Lower lobe of right lung (tissue), 2 donors: ENCODE measurements around the gene GRAMD1B. TPM values are rescaled to one million over a fixed set of nuclear protein-coding genes. Genes with fewer than 3 reads are reported as not detected.
A peak's percentile ranks its signal among the peaks of the same experiment; 100 is the strongest.
"Not testable (repeated sequence)": the region's sequence is repeated elsewhere in the genome, so short reads cannot be mapped to it uniquely, and the experiment has no call there.

ENCODE experiments used
- ATAC-seq, 2 donors: fragments of 200-7000 bp; cut with Tn5 transposase; one replicate each; pipeline ENCODE4 v1.9.1; 2020 to 2022; ENCODE audit warnings: mild to moderate bottlenecking in 2 of 2, moderate library complexity in 2 of 2
- DNase-seq: peaks from one replicate; pipeline ENCODE4 v3.0.0-alpha.2; 2020
- H3K27ac ChIP-seq: fragments of 200-600 bp; one replicate; pipeline ENCODE4 v1.8.0; 2022
- H3K27me3 ChIP-seq: fragments of 200-600 bp; one replicate; pipeline ENCODE4 v1.8.0; 2022; ENCODE audit warnings: low read depth
- H3K36me3 ChIP-seq: fragments of 200-600 bp; one replicate; pipeline ENCODE4 v1.8.0; 2022; ENCODE audit warnings: mild to moderate bottlenecking
- H3K4me1 ChIP-seq: fragments of 200-600 bp; one replicate; pipeline ENCODE4 v1.8.0; 2022
- H3K4me3 ChIP-seq: fragments of 200-600 bp; one replicate; pipeline ENCODE4 v1.8.0; 2022; ENCODE audit warnings: mild to moderate bottlenecking
- H3K9me3 ChIP-seq: fragments of 200-600 bp; one replicate; pipeline ENCODE4 v1.8.0; 2022
- intact Hi-C: fragments of 100-400 bp; cut with DNase I; formaldehyde crosslinking; loops from one replicate; pipeline ENCODE4 v1.11.0; 2022
- total RNA-seq: library from RNA; stranded (reverse); fragmentation: NEBNext Ultra II Directional; extraction: Animal tissue kit (Norgen Biotek cat#: 25700); gene quantifications from one replicate; pipeline ENCODE4 v1.2.1, GENCODE V29; 2021
- TF ChIP-seq, protein P1 (sequence below): fragments of 200-600 bp; IDR thresholded peaks from one replicate; pipeline ENCODE4 v1.8.0; 2022; ENCODE audit warnings: antibody characterized with exemption, mild to moderate bottlenecking
- donor health status: DM: no; HTN: yes; CAD: no; lungs with severe emphysema.

Gene GRAMD1B
- total RNA-seq, 1 donor from 2014 or later, result 9.9 TPM

DNA sequence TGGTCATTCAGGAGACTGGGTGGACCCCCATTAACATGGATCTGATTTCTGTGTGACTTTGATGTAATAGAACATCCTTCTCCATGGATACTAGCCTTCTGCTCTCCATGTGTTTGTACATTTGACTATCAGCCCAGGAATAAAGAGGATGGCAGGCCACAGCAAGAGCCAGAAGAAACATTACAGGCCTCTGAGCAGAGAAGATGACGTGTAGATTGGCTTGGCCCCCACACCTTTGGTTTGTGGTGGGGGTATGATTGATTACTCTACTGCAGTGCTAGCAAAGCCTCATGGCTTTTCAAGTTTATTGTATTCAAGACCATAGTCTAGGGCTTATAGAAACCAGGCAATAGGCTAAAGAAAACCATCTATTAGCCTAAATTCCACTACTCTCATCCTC, 77.0 kb downstream of the GRAMD1B start:
- Histone ChIP-seq H3K4me1 (no peaks in the 10 kb centered on the region), H3K4me3 (no peak overlapping the region), H3K27ac (no peak overlapping the region), H3K9me3 (no peaks in the 10 kb centered on the region), H3K36me3 (no peaks in the 10 kb centered on the region), H3K27me3 (no peaks in the 10 kb centered on the region)
- DNase-seq (no peak), ATAC-seq (no peak)
- TF ChIP-seq, protein P1, sequence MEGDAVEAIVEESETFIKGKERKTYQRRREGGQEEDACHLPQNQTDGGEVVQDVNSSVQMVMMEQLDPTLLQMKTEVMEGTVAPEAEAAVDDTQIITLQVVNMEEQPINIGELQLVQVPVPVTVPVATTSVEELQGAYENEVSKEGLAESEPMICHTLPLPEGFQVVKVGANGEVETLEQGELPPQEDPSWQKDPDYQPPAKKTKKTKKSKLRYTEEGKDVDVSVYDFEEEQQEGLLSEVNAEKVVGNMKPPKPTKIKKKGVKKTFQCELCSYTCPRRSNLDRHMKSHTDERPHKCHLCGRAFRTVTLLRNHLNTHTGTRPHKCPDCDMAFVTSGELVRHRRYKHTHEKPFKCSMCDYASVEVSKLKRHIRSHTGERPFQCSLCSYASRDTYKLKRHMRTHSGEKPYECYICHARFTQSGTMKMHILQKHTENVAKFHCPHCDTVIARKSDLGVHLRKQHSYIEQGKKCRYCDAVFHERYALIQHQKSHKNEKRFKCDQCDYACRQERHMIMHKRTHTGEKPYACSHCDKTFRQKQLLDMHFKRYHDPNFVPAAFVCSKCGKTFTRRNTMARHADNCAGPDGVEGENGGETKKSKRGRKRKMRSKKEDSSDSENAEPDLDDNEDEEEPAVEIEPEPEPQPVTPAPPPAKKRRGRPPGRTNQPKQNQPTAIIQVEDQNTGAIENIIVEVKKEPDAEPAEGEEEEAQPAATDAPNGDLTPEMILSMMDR, result no peak
- intact Hi-C loops, result no loop called here

- H3K4me3 ChIP-seq, result no peak overlapping the region
- H3K9me3 ChIP-seq, result no peaks in the 10 kb centered on the region
- no peaks in the 10 kb centered on the region for H3K27me3 ChIP-seq
- no peaks in the 10 kb centered on the region for H3K36me3 ChIP-seq
- TF ChIP-seq, protein P1, result no peak
- intact Hi-C loops, result no loop called here
- H3K4me1 ChIP-seq, result no peaks in the 10 kb centered on the region
- ATAC-seq, result peak in 1 of 2 donors; percentile 14
- DNase-seq, result no peak
- no peak overlapping the region for H3K27ac ChIP-seq
Measured at GRCh38 chr11:123509737-123510578, 79.9 kb downstream of the GRAMD1B start.

DNA sequence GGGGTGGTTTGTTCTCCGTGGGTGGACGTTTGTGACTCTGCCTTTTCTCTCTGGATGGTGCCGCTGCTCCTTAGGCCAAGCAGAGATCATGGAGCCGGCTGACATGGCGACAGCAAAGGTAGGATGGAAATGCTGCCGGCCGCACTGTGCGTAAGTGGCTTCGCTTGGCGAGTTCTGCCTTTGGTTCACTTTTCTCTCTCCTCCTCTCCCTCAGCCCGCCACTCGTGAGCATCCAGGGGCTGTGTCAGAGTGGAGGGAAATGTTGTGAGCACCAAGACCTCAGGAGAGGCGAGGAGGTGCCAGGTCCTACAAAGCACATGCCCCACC, 80.5 kb downstream of the GRAMD1B start:
- ATAC-seq (no peak), DNase-seq (no peak)
- H3K27ac ChIP-seq, result no peak overlapping the region
- H3K4me3 ChIP-seq, result no peak overlapping the region
- no peaks in the 10 kb centered on the region for H3K9me3 ChIP-seq
- intact Hi-C loops, result no loop called here
- no peaks in the 10 kb centered on the region for H3K4me1 ChIP-seq
- no peaks in the 10 kb centered on the region for H3K36me3 ChIP-seq
- no peaks in the 10 kb centered on the region for H3K27me3 ChIP-seq
- TF ChIP-seq, protein P1, result no peak

DNA sequence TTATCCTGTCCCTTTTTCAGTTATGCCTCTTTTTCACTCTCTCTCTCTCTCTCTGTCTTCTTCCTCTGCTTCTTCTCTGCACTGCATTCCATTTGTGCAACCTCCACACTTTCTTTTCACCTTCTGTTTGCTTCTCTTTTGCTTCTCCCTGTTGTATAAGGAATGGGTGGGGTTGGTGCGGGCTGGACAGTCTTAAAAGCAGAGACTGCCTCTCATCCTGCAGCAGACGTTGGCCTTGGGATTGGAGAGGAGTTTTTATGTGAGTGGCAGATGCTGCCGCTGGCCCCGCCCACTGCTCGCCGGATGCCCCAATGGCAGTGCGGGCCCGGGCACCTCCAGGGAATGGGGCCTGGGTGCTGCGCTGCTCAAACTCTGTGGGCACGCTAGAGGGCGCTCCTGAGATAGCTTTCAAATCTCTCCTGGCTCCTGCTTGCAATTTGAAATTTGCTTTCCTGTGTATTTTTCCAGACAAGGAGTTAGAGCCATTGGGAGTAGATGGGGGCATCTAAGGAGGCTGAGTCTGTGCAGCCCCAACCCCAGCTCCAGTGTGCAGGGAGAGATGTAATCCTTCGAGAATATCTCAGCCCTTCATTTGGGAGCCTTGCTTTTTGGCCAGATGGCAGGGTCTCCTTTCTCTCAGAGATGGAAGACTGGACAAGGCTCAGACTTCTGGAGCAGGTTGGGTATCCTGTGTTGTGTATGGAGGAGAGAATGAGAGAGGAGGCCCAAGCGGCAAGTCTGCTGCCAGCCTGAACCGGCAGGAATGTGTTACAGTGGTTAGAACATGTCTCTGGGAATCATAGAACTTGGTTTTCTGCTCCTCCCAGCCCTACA, 81.2 kb downstream of the GRAMD1B start:
- TF ChIP-seq, protein P1, result peak; percentile 86
- no peaks in the 10 kb centered on the region for H3K4me1 ChIP-seq
- no peaks in the 10 kb centered on the region for H3K27me3 ChIP-seq
- no peaks in the 10 kb centered on the region for H3K36me3 ChIP-seq
- intact Hi-C loops, result no loop called here
- no peak overlapping the region for H3K4me3 ChIP-seq
- DNase-seq, result peak; percentile 84
- ATAC-seq, result peak; percentile 93 to 95
- no peaks in the 10 kb centered on the region for H3K9me3 ChIP-seq
- no peak overlapping the region for H3K27ac ChIP-seq

DNA sequence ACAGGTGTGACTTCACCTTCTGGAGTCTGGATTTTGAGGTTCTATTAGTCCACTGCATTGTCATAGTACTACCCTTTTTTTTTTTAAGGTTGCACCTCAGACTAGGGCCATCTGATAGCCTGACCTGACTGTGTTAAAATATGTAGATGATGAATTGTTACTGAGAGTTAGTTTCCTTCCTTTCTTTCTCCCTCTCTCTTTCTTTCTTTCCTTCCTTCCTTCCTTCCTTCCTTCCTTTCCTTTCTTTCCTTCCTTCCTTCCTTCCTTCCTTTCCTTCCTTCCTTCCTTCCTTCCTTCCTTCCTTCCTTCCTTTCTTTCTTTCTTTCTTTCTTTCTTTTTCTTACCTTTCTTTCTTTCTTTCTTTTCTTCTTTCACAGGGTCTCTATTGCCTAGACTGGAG, 83.2 kb downstream of the GRAMD1B start:
- intact Hi-C loops, result not testable (repeated sequence)

GRCh38 chr11:123516238-123516637, 86.2 kb downstream of the GRAMD1B start:
- intact Hi-C loops, result no loop called here
- H3K4me3 ChIP-seq, result no peak overlapping the region
- no peaks in the 10 kb centered on the region for H3K36me3 ChIP-seq
- DNase-seq (no peak), ATAC-seq (no peak)
- H3K27me3 ChIP-seq, result peaks cover 14% of the 10 kb centered on the region
- no peaks in the 10 kb centered on the region for H3K4me1 ChIP-seq
- TF ChIP-seq, protein P1, result no peak
- no peak overlapping the region for H3K27ac ChIP-seq
- peaks cover 2% of the 10 kb centered on the region for H3K9me3 ChIP-seq

More for the DNA sequence above, 83.2 kb downstream of the GRAMD1B start:
- H3K27me3 ChIP-seq, ATAC-seq, DNase-seq, H3K27ac ChIP-seq, H3K9me3 ChIP-seq, H3K4me3 ChIP-seq, H3K36me3 ChIP-seq, H3K4me1 ChIP-seq: not testable (repeated sequence)
